HepG2 (cell line): ENCODE measurements around the gene PREX1. TPM values are rescaled to one million over a fixed set of nuclear protein-coding genes. Genes with fewer than 3 reads are reported as not detected.

ENCODE experiments used
- BHLHE40 ChIP-seq: IDR thresholded peaks from 2 replicates; pipeline ENCODE4 v1.6.1; 2011; ENCODE audit warnings: low read length, improper control_type of control experiment
- BORCS8-MEF2B ChIP-seq: sonication (generic); formaldehyde crosslinking; IDR thresholded peaks from 2 replicates; pipeline ENCODE4 v1.8.0; 2022; ENCODE audit warnings: mild to moderate bottlenecking, missing genetic modification reagents
- CENPX ChIP-seq: sonication (generic); formaldehyde crosslinking; IDR thresholded peaks from 2 replicates; pipeline ENCODE4 v1.9.0; 2021; ENCODE audit warnings: mild to moderate bottlenecking, missing genetic modification reagents, moderate library complexity
- CHD4 ChIP-seq: fragments of 200-600 bp; sonication (generic); IDR thresholded peaks from 2 replicates; pipeline ENCODE4 v1.7.0; 2017; ENCODE audit warnings: mild to moderate bottlenecking, low read length, borderline replicate concordance
- KDM5B ChIP-seq: sonication (generic); formaldehyde crosslinking; IDR thresholded peaks from 2 replicates; pipeline ENCODE4 v1.4.0; 2020; ENCODE audit warnings: missing genetic modification reagents, mild to moderate bottlenecking, borderline replicate concordance
- KLF12 ChIP-seq: sonication (generic); formaldehyde crosslinking; IDR thresholded peaks from 2 replicates; pipeline ENCODE4 v1.4.0; 2020; ENCODE audit warnings: missing genetic modification reagents, borderline replicate concordance
- LCORL ChIP-seq, 2 experiments: fragments of 450-650 bp in 1 of 2; sonication (generic) in 1 of 2; formaldehyde crosslinking in 1 of 2; IDR thresholded peaks; 2 replicates each; pipeline versions ENCODE4 v1.5.0 to v1.6.1; 2017 to 2020; ENCODE audit warnings: antibody characterized with exemption in 1 of 2, missing genetic modification reagents in 1 of 2
- RAD21 ChIP-seq: fragments of 450-650 bp; formaldehyde crosslinking; IDR thresholded peaks from 2 replicates; pipeline ENCODE4 v1.5.0; 2020; ENCODE audit warnings: mild to moderate bottlenecking
- STAG1 ChIP-seq: sonication (generic); formaldehyde crosslinking; IDR thresholded peaks from 2 replicates; pipeline ENCODE4 v1.4.0; 2020; ENCODE audit warnings: missing genetic modification reagents
- TARDBP ChIP-seq: sonication (generic); formaldehyde crosslinking; IDR thresholded peaks from 2 replicates; pipeline ENCODE4 v1.8.0; 2022; ENCODE audit warnings: mild to moderate bottlenecking, missing genetic modification reagents
- XBP1 ChIP-seq: sonication (generic); formaldehyde crosslinking; IDR thresholded peaks from 2 replicates; pipeline ENCODE4 v1.5.0; 2020; ENCODE audit warnings: missing genetic modification reagents
- ZNF615 ChIP-seq: sonication (generic); formaldehyde crosslinking; IDR thresholded peaks from 2 replicates; pipeline ENCODE4 v1.5.0; 2020; ENCODE audit warnings: mild to moderate bottlenecking, missing genetic modification reagents, borderline replicate concordance
- polyA plus RNA-seq, 8 experiments: library from polyadenylated mRNA; depleted of rRNA in 3 of 8; stranded (reverse) in 7 of 8; unstranded in 1 of 8; fragments of >200 nt; fragmentation: Illumina TruSeq in 4 of 8; extraction: Trizol in 4 of 8; gene quantifications; 2 replicates each; pipeline versions ENCODE4 v1.2.1 to v1.2.3, GENCODE V29; 2011 to 2016; ENCODE audit warnings: low read depth in 4 of 8, missing spikeins in 1 of 8, mixed read lengths in 1 of 8; ENCODE audit not compliant: insufficient read depth in 1 of 8
- total RNA-seq, 5 experiments: library from RNA; depleted of rRNA; stranded (reverse); fragments of >200 nt; fragmentation: Illumina TruSeq; extraction: Trizol; gene quantifications; 2 replicates each; pipeline ENCODE4 v1.2.3, GENCODE V29; 2016; ENCODE audit warnings: low read depth in 1 of 5
- TF ChIP-seq, protein P1 (sequence below): sonication (generic); formaldehyde crosslinking; IDR thresholded peaks from 2 replicates; pipeline ENCODE4 v1.5.1; 2020; ENCODE audit warnings: missing genetic modification reagents, mild to moderate bottlenecking, borderline replicate concordance
- TF ChIP-seq, protein P2 (sequence below): sonication (generic); formaldehyde crosslinking; IDR thresholded peaks from 2 replicates; pipeline ENCODE4 v1.4.0; 2020; ENCODE audit warnings: mild to moderate bottlenecking, missing genetic modification reagents, borderline replicate concordance
- TF ChIP-seq, protein P3 (sequence below): IDR thresholded peaks from 2 replicates; pipeline ENCODE4 v1.6.1; 2016; ENCODE audit warnings: mild to moderate bottlenecking
- TF ChIP-seq, protein P4 (sequence below): sonication (generic); formaldehyde crosslinking; IDR thresholded peaks from 2 replicates; pipeline ENCODE4 v1.5.1; 2020; ENCODE audit warnings: missing genetic modification reagents, mild to moderate bottlenecking, borderline replicate concordance

Gene PREX1
- total and polyA plus RNA-seq, 2 of the 13 experiments (the other 11 are each of a cell fraction or from before 2014, with no cell fraction given) = 0.02 to 0.04 TPM

DNA sequence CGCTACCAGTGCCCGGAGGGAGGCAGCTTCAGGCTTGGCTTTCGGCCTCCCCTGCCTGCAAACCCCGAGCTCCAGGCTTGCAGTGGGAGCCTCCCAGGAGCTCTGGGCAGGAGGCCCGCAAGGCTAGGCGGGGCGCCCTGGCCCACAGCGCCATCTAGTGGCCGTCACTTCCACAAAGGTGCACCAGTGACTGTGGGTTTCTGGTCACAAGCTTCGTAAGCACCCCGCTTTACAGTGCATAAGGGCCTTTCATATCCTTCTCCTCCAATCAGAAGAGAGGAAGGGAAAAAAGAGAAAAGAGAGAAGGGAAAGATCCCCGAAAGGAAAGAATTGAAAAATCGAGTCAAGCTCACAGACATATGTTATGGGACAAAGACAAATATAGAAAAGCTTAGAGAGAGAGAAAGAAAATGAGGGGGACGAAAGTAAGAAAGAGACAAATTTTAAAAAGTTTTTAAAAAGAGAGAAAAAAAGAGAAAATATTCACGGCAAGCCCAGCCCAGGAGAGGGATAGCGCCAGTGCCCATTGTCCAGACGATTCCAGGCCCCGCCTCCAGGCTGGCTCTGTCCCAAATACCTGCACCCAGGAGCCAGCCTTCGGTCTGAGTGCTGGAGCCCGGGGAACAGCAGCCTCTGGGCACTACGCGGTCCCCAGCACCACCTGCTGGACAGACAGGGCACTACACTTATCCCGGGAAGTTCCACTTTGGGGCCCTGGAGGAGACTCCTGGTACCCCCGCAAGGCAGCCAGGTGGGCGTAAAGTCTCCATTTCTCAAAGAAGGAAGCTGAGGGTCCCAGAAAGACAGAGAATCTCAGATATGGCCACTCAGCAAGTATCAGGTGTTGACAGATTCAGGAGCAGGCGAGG lies 207.1 kb downstream of the PREX1 start (continued):
- TF ChIP-seq, protein P1, sequence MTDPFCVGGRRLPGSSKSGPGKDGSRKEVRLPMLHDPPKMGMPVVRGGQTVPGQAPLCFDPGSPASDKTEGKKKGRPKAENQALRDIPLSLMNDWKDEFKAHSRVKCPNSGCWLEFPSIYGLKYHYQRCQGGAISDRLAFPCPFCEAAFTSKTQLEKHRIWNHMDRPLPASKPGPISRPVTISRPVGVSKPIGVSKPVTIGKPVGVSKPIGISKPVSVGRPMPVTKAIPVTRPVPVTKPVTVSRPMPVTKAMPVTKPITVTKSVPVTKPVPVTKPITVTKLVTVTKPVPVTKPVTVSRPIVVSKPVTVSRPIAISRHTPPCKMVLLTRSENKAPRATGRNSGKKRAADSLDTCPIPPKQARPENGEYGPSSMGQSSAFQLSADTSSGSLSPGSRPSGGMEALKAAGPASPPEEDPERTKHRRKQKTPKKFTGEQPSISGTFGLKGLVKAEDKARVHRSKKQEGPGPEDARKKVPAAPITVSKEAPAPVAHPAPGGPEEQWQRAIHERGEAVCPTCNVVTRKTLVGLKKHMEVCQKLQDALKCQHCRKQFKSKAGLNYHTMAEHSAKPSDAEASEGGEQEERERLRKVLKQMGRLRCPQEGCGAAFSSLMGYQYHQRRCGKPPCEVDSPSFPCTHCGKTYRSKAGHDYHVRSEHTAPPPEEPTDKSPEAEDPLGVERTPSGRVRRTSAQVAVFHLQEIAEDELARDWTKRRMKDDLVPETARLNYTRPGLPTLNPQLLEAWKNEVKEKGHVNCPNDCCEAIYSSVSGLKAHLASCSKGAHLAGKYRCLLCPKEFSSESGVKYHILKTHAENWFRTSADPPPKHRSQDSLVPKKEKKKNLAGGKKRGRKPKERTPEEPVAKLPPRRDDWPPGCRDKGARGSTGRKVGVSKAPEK = peak; percentile 98
- TF ChIP-seq RAD21 (CRISPR knock-in tag) = peak; percentile 99
- TF ChIP-seq BHLHE40 = 0 out of 2 replicates have a peak, but pooled peaks have one; percentile 32
- 0 out of 2 replicates have a peak, but pooled peaks have one; percentile 29 for TF ChIP-seq BORCS8-MEF2B (CRISPR knock-in tag)
- peak; percentile 26; the same call in 1 of the 2 replicates for TF ChIP-seq ZNF615 (CRISPR knock-in tag)
- peak; percentile 60; the same call in 1 of the 2 replicates for TF ChIP-seq CHD4
- peak; percentile 99 for TF ChIP-seq STAG1
- TF ChIP-seq, protein P2, sequence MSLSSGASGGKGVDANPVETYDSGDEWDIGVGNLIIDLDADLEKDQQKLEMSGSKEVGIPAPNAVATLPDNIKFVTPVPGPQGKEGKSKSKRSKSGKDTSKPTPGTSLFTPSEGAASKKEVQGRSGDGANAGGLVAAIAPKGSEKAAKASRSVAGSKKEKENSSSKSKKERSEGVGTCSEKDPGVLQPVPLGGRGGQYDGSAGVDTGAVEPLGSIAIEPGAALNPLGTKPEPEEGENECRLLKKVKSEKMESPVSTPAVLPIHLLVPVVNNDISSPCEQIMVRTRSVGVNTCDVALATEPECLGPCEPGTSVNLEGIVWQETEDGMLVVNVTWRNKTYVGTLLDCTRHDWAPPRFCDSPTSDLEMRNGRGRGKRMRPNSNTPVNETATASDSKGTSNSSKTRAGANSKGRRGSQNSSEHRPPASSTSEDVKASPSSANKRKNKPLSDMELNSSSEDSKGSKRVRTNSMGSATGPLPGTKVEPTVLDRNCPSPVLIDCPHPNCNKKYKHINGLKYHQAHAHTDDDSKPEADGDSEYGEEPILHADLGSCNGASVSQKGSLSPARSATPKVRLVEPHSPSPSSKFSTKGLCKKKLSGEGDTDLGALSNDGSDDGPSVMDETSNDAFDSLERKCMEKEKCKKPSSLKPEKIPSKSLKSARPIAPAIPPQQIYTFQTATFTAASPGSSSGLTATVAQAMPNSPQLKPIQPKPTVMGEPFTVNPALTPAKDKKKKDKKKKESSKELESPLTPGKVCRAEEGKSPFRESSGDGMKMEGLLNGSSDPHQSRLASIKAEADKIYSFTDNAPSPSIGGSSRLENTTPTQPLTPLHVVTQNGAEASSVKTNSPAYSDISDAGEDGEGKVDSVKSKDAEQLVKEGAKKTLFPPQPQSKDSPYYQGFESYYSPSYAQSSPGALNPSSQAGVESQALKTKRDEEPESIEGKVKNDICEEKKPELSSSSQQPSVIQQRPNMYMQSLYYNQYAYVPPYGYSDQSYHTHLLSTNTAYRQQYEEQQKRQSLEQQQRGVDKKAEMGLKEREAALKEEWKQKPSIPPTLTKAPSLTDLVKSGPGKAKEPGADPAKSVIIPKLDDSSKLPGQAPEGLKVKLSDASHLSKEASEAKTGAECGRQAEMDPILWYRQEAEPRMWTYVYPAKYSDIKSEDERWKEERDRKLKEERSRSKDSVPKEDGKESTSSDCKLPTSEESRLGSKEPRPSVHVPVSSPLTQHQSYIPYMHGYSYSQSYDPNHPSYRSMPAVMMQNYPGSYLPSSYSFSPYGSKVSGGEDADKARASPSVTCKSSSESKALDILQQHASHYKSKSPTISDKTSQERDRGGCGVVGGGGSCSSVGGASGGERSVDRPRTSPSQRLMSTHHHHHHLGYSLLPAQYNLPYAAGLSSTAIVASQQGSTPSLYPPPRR (CRISPR knock-in tag) = 0 out of 2 replicates have a peak, but pooled peaks have one; percentile 51
- TF ChIP-seq, protein P3, sequence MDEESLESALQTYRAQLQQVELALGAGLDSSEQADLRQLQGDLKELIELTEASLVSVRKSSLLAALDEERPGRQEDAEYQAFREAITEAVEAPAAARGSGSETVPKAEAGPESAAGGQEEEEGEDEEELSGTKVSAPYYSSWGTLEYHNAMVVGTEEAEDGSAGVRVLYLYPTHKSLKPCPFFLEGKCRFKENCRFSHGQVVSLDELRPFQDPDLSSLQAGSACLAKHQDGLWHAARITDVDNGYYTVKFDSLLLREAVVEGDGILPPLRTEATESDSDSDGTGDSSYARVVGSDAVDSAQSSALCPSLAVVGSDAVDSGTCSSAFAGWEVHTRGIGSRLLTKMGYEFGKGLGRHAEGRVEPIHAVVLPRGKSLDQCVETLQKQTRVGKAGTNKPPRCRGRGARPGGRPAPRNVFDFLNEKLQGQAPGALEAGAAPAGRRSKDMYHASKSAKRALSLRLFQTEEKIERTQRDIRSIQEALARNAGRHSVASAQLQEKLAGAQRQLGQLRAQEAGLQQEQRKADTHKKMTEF (CRISPR knock-in tag) = peak; percentile 33; the same call in 1 of the 2 replicates
- TF ChIP-seq KDM5B (CRISPR knock-in tag) = no peak
- TF ChIP-seq, protein P4, sequence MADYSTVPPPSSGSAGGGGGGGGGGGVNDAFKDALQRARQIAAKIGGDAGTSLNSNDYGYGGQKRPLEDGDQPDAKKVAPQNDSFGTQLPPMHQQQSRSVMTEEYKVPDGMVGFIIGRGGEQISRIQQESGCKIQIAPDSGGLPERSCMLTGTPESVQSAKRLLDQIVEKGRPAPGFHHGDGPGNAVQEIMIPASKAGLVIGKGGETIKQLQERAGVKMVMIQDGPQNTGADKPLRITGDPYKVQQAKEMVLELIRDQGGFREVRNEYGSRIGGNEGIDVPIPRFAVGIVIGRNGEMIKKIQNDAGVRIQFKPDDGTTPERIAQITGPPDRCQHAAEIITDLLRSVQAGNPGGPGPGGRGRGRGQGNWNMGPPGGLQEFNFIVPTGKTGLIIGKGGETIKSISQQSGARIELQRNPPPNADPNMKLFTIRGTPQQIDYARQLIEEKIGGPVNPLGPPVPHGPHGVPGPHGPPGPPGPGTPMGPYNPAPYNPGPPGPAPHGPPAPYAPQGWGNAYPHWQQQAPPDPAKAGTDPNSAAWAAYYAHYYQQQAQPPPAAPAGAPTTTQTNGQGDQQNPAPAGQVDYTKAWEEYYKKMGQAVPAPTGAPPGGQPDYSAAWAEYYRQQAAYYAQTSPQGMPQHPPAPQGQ (CRISPR knock-in tag) = no peak
- peak; percentile 1; the same call in 1 of the 2 replicates for TF ChIP-seq KLF12 (CRISPR knock-in tag)
- TF ChIP-seq CENPX = no peak
- TF ChIP-seq TARDBP (CRISPR knock-in tag) = peak; percentile 27; the same call in 1 of the 2 replicates
- TF ChIP-seq LCORL (IDR thresholded peaks at IDR 0.05) = no peak
- TF ChIP-seq LCORL (CRISPR knock-in tag; IDR thresholded peaks at IDR 0.05) = peak; percentile 91
- peak; percentile 21; the same call in 1 of the 2 replicates for TF ChIP-seq XBP1
